HEK293 (cell line): ENCODE measurements around the gene LHX5.

Source experiments
- CTCF ChIA-PET: fragments of 350-600 bp; formaldehyde crosslinking; extraction: SDS; loops from one replicate; lab custom pipeline; 2021; ENCODE audit warnings: antibody characterized with exemption; lab: Yijun Ruan, JAX
- POLR2A ChIA-PET: fragments of 300-600 bp; formaldehyde crosslinking; extraction: SDS; loops from one replicate; lab custom pipeline; 2020; ENCODE audit warnings: antibody characterized with exemption, inconsistent platforms; lab: Yijun Ruan, JAX
- H3K27ac ChIP-seq: fragments of 200-500 bp; sonication (Bioruptor generic); 2 replicates; pipeline ENCODE4 v1.5.1; 2014; ENCODE audit warnings: low read depth, low read length, control low read depth, inconsistent platforms; ENCODE audit errors: extremely low read depth
- H3K36me3 ChIP-seq, 2 experiments: fragments of 200-500 bp in 1 of 2; sonication (Bioruptor generic) in 1 of 2; 1 replicate in 1 of 2; 2 replicates in 1 of 2; pipeline ENCODE4 v1.5.1; 2014 to 2017; ENCODE audit warnings: inconsistent platforms in 2 of 2, low read length in 2 of 2; ENCODE audit not compliant: control insufficient read depth in 2 of 2, insufficient read depth in 1 of 2
- H3K4me1 ChIP-seq: fragments of 200-500 bp; sonication (Bioruptor generic); 2 replicates; pipeline ENCODE4 v1.5.1; 2014; ENCODE audit warnings: mild to moderate bottlenecking, low read length, inconsistent platforms; ENCODE audit not compliant: control insufficient read depth, insufficient read depth
- H3K4me3 ChIP-seq: 2 replicates; pipeline ENCODE4 v1.5.1; 2011; ENCODE audit warnings: low read depth, mild to moderate bottlenecking, control low read depth, low read length, moderate library complexity
- H3K9me3 ChIP-seq: fragments of 200-500 bp; sonication (Bioruptor generic); 2 replicates; pipeline ENCODE4 v1.5.1; 2014; ENCODE audit warnings: low read depth, low read length, inconsistent platforms; ENCODE audit not compliant: control insufficient read depth, insufficient read depth
- BCL6B ChIP-seq: fragments of 450-650 bp; formaldehyde crosslinking; IDR thresholded peaks from 2 replicates; pipeline ENCODE4 v1.5.1; 2017; ENCODE audit warnings: missing biosample characterization, missing genetic modification characterization
- PBX3 ChIP-seq: sonication (generic); formaldehyde crosslinking; IDR thresholded peaks from 2 replicates; pipeline ENCODE4 v1.8.1; 2022; ENCODE audit warnings: mild to moderate bottlenecking, moderate library complexity, missing genetic modification reagents
- REST ChIP-seq: fragments of 450-650 bp; formaldehyde crosslinking; IDR thresholded peaks from 2 replicates; pipeline ENCODE4 v1.5.1; 2016; ENCODE audit warnings: missing biosample characterization, missing genetic modification characterization
- TCF7L2 ChIP-seq: IDR thresholded peaks from 2 replicates; pipeline ENCODE4 v1.6.1; 2011; ENCODE audit warnings: low read depth, mild to moderate bottlenecking, inconsistent platforms, low read length, moderate library complexity, borderline replicate concordance
- TSHZ1 ChIP-seq: fragments of 450-650 bp; formaldehyde crosslinking; IDR thresholded peaks from 2 replicates; pipeline ENCODE4 v1.5.1; 2016; ENCODE audit warnings: missing biosample characterization, missing genetic modification characterization, borderline replicate concordance
- ZBTB8A ChIP-seq: fragments of 450-650 bp; formaldehyde crosslinking; IDR thresholded peaks from 2 replicates; pipeline ENCODE4 v1.5.1; 2016; ENCODE audit warnings: missing biosample characterization, missing genetic modification characterization
- ZFP3 ChIP-seq: fragments of 450-650 bp; formaldehyde crosslinking; IDR thresholded peaks from 2 replicates; pipeline ENCODE4 v1.5.1; 2016; ENCODE audit warnings: low read depth, missing biosample characterization, missing genetic modification characterization
- ZNF341 ChIP-seq: fragments of 450-650 bp; formaldehyde crosslinking; IDR thresholded peaks from 2 replicates; pipeline ENCODE4; 2016; ENCODE audit warnings: low read depth, missing biosample characterization, missing genetic modification characterization
- ZNF394 ChIP-seq: fragments of 450-650 bp; formaldehyde crosslinking; IDR thresholded peaks from 2 replicates; pipeline ENCODE4 v1.5.1; 2016; ENCODE audit warnings: missing biosample characterization, missing genetic modification characterization, mild to moderate bottlenecking, moderate library complexity, borderline replicate concordance
- ZNF501 ChIP-seq: fragments of 450-650 bp; formaldehyde crosslinking; IDR thresholded peaks from 2 replicates; pipeline ENCODE4 v1.5.1; 2016; ENCODE audit warnings: missing biosample characterization, missing genetic modification characterization
- ZNF560 ChIP-seq: fragments of 450-650 bp; formaldehyde crosslinking; IDR thresholded peaks from 2 replicates; pipeline ENCODE4 v1.5.1; 2017; ENCODE audit warnings: missing biosample characterization, missing genetic modification characterization, borderline replicate concordance
- ZNF658 ChIP-seq: fragments of 450-650 bp; formaldehyde crosslinking; IDR thresholded peaks from 2 replicates; pipeline ENCODE4; 2016; ENCODE audit warnings: missing biosample characterization, missing genetic modification characterization
- ZNF76 ChIP-seq: fragments of 450-650 bp; formaldehyde crosslinking; IDR thresholded peaks from 2 replicates; pipeline ENCODE4; 2016; ENCODE audit warnings: low read depth, missing biosample characterization, missing genetic modification characterization, borderline replicate concordance
- ZSCAN16 ChIP-seq: fragments of 450-650 bp; formaldehyde crosslinking; IDR thresholded peaks from 2 replicates; pipeline ENCODE4 v1.5.1; 2016; ENCODE audit warnings: missing biosample characterization, missing genetic modification characterization

LHX5 gene

GRCh38 chr12:113480336-113480971 is 8.8 kb upstream of the LHX5 start (continued):
- TF ChIP-seq TSHZ1 (tag by site-specific recombination) (no peak), ZFP3 (tag by site-specific recombination) (no peak), BCL6B (tag by site-specific recombination) (no peak), ZNF658 (no peak), ZNF76 (tag by site-specific recombination) (no peak), ZBTB8A (no peak)

GRCh38 chr12:113479590-113480335 is 8.1 kb upstream of the LHX5 start:
- TF ChIP-seq ZNF341 (no peak), ZNF501 (tag by site-specific recombination) (no peak), REST (peak; percentile 97), PBX3 (CRISPR knock-in tag) (peak; percentile 67; the same call in 1 of the 2 replicates), TCF7L2 (peak; percentile 84; the same call in 1 of the 2 replicates), ZNF394 (tag by site-specific recombination) (no peak), ZNF560 (tag by site-specific recombination) (peak; percentile 100), ZSCAN16 (no peak)
- H3K27ac ChIP-seq, result no peak overlapping the region
- no peaks in the 10 kb centered on the region for H3K9me3 ChIP-seq
- POLR2A ChIA-PET, result no interaction called here
- no peaks in the 10 kb centered on the region for H3K4me1 ChIP-seq
- H3K4me3 ChIP-seq, result peak overlapping the region; percentile 3; the same call in 1 of the 2 replicates
- no peaks in the 10 kb centered on the region for H3K36me3 ChIP-seq
- CTCF ChIA-PET, result interaction anchor here (0.5 to 1.5 kb wide), 4 partner anchors 14 to 257 kb away, joined by 3 to 8 read pairs (median 4); no protein-coding TSS in a partner anchor
